Liver (tissue), 9 donors: Measurements from ENCODE around the gene LRRC9. TPM values are rescaled to one million over a fixed set of nuclear protein-coding genes. Genes with fewer than 3 reads are reported as not detected.

Experiments used
- DNase-seq: peaks from one replicate; pipeline ENCODE4 v3.0.0-alpha.2; 2017; ENCODE audit warnings: low spot score
- H3K27ac ChIP-seq, 2 donors: one replicate each; pipeline ENCODE4 v1.7.0; 2013; ENCODE audit warnings: inconsistent platforms in 2 of 2, low read length in 2 of 2, control low read depth in 1 of 2, low read depth in 1 of 2, mild to moderate bottlenecking in 1 of 2
- H3K27me3 ChIP-seq, 4 donors: one replicate each; pipeline versions ENCODE4 v1.6.1 to v1.7.0; 2013; ENCODE audit warnings: low read length in 3 of 4, inconsistent platforms in 1 of 4, mild to moderate bottlenecking in 1 of 4, moderate library complexity in 1 of 4; ENCODE audit not compliant: control insufficient read depth in 4 of 4, insufficient read depth in 4 of 4
- H3K36me3 ChIP-seq, 4 donors: one replicate each; pipeline versions ENCODE4 v1.6.1 to v1.7.0; 2013; ENCODE audit warnings: low read length in 3 of 4, mild to moderate bottlenecking in 3 of 4, low read depth in 1 of 4, moderate library complexity in 1 of 4; ENCODE audit not compliant: control insufficient read depth in 4 of 4, insufficient read depth in 3 of 4
- H3K4me1 ChIP-seq, 4 donors: one replicate each; pipeline versions ENCODE4 v1.6.1 to v1.7.0; 2013; ENCODE audit warnings: low read length in 3 of 4, mild to moderate bottlenecking in 3 of 4, moderate library complexity in 1 of 4; ENCODE audit not compliant: control insufficient read depth in 4 of 4, insufficient read depth in 4 of 4
- H3K4me3 ChIP-seq, 3 donors: one replicate each; pipeline versions ENCODE4 v1.6.1 to v1.7.0; 2013; ENCODE audit warnings: low read length in 3 of 3, control low read depth in 1 of 3, low read depth in 1 of 3, mild to moderate bottlenecking in 1 of 3
- H3K9ac ChIP-seq, 2 donors: one replicate each; pipeline ENCODE4 v1.7.0; 2013; ENCODE audit warnings: low read length in 2 of 2, mild to moderate bottlenecking in 2 of 2, moderate library complexity in 2 of 2, control low read depth in 1 of 2, low read depth in 1 of 2
- H3K9me3 ChIP-seq, 4 donors: one replicate each; pipeline versions ENCODE4 v1.6.1 to v1.7.0; 2013; ENCODE audit warnings: low read length in 3 of 4; ENCODE audit not compliant: control insufficient read depth in 4 of 4
- EGR1 ChIP-seq, 2 donors: IDR thresholded peaks; 2 replicates each; pipeline ENCODE4 v1.6.1; 2016 to 2018; ENCODE audit warnings: antibody characterized with exemption in 2 of 2, low read depth in 2 of 2
- FOXA1 ChIP-seq: IDR thresholded peaks from 2 replicates; pipeline ENCODE4 v1.6.1; 2016; ENCODE audit warnings: antibody characterized with exemption
- FOXA2 ChIP-seq: IDR thresholded peaks from 2 replicates; pipeline ENCODE4 v1.6.1; 2016; ENCODE audit warnings: antibody characterized with exemption
- GABPA ChIP-seq, 2 donors: IDR thresholded peaks in 1 of 2; conservative IDR thresholded peaks in 1 of 2; 2 replicates each; pipeline ENCODE4 v1.6.1; 2016; ENCODE audit warnings: antibody characterized with exemption in 2 of 2, mild to moderate bottlenecking in 1 of 2, moderate library complexity in 1 of 2
- HNF4A ChIP-seq, 2 donors: conservative IDR thresholded peaks; 2 replicates each; pipeline ENCODE4 v1.6.1; 2016; ENCODE audit warnings: antibody characterized with exemption in 2 of 2, mild to moderate bottlenecking in 2 of 2
- HNF4G ChIP-seq: IDR thresholded peaks from 2 replicates; pipeline ENCODE4 v1.6.1; 2016; ENCODE audit warnings: antibody characterized with exemption
- JUND ChIP-seq, 2 donors: IDR thresholded peaks; 2 replicates each; pipeline ENCODE4 v1.6.1; 2016; ENCODE audit warnings: antibody characterized with exemption in 2 of 2
- NR2F2 ChIP-seq: IDR thresholded peaks from 2 replicates; pipeline ENCODE4 v1.6.1; 2016; ENCODE audit warnings: antibody characterized with exemption
- RAD21 ChIP-seq, 2 donors: IDR thresholded peaks; 2 replicates each; pipeline ENCODE4 v1.6.1; 2016; ENCODE audit warnings: antibody characterized with exemption in 2 of 2, mild to moderate bottlenecking in 2 of 2
- RXRA ChIP-seq, 2 donors: IDR thresholded peaks; 2 replicates each; pipeline ENCODE4 v1.6.1; 2017 to 2018; ENCODE audit warnings: antibody characterized with exemption in 2 of 2, mild to moderate bottlenecking in 1 of 2
- SP1 ChIP-seq: IDR thresholded peaks from 2 replicates; pipeline ENCODE4 v1.6.1; 2018; ENCODE audit warnings: antibody characterized with exemption, mild to moderate bottlenecking
- TAF1 ChIP-seq: conservative IDR thresholded peaks from 2 replicates; pipeline ENCODE4 v1.6.1; 2016; ENCODE audit warnings: antibody characterized with exemption, mild to moderate bottlenecking
- YY1 ChIP-seq: IDR thresholded peaks from 2 replicates; pipeline ENCODE4 v1.6.1; 2016; ENCODE audit warnings: antibody characterized with exemption, mild to moderate bottlenecking
- WGBS: extraction: QIAGEN DNeasy Blood & Tissue Kit; methylation state at CpG from one replicate; pipeline ENCODE4 v1.1.7; 2013; 5-methylcytosine and 5-hydroxymethylcytosine counted together
- polyA plus RNA-seq, 2 donors: library from polyadenylated mRNA; stranded (reverse) in 1 of 2; unstranded in 1 of 2; fragments of 200-250 nt in 1 of 2; fragments of >200 nt in 1 of 2; fragmentation: Nextera tagmentation in 1 of 2; extraction: Ambion mirVana in 1 of 2; gene quantifications; one replicate each; pipeline versions ENCODE4 v1.2.1 to v1.2.3, GENCODE V29; 2013 to 2015
- total RNA-seq, 2 donors: library from RNA; depleted of rRNA; stranded (reverse); fragments of >200 nt; gene quantifications; one replicate each; pipeline ENCODE4 v1.2.3, GENCODE V29; 2014
- TF ChIP-seq, protein P1 (sequence below): IDR thresholded peaks from 2 replicates; pipeline ENCODE4 v1.6.1; 2016; ENCODE audit warnings: antibody characterized with exemption
- TF ChIP-seq, protein P2 (sequence below): IDR thresholded peaks from 2 replicates; pipeline ENCODE4 v1.6.1; 2016; ENCODE audit warnings: antibody characterized with exemption
- TF ChIP-seq, protein P3 (sequence below): IDR thresholded peaks from 2 replicates; pipeline ENCODE4 v1.6.1; 2016; ENCODE audit warnings: antibody characterized with exemption
- TF ChIP-seq, protein P4 (sequence below): IDR thresholded peaks from 2 replicates; pipeline ENCODE4 v1.6.1; 2016; ENCODE audit warnings: antibody characterized with exemption, mild to moderate bottlenecking
- TF ChIP-seq, protein P5 (sequence below): fragments of 150-350 bp; IDR thresholded peaks from 2 replicates; pipeline ENCODE4 v1.5.1; 2017; ENCODE audit warnings: improper control_type of control experiment, low read depth, low read length; ENCODE audit not compliant: missing input control
- donor health status: healthy.
- donor health status: healthy.
- donor health status: healthy.
- donor health status: healthy.
- donor health status: healthy.

LRRC9 gene
- total RNA-seq: under 1 TPM in 1 of 2 donors, not detected in 1; 0.14 TPM
- polyA plus RNA-seq: under 1 TPM in 1 of 2 donors, not detected in 1; 0.32 TPM

DNA sequence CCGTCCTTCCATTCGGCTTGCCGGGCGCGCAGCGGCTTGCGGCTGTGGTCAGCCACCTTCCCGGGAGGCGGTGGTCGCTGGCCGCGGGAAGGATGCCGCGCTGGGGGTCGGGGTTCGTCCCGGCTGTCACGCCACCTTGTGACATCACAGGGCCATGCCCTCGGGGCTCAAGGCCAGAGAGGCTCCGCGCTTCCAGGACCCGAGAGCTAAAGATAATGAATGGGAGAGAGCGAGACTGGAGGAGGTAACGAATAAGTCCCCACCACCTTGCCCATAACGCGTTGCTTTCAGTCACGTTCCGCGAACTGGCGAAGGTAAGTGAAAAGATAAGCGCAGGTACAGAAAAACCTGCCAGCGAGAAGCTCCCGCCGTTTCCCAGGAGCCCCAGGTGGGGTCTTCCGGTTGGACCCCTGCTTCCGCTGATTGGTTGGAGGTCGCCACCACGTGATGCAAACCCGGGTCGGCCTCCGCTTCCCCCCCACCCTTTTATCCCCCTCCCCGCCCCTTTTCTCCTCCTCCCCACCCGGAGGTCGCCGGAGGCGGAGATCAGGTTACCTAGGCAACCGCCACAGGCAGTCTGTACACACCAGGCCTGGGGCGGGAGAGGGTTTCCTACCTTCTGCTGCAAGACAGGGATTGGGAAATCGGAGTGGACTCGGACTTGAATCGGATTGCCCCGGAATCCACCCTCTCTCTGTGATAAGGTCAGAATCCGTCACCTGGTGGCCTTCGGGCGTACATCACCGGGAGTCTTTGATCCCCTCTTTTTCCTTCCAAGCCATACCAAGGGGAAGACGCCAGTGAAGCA, at the start of gene LRRC9:
TSS of gene LRRC9 (plus strand) at position 575 of the 808 bp plus-strand sequence.
- TF ChIP-seq RXRA (IDR thresholded peaks at IDR 0.05) (peak; percentile 70 to 73), FOXA2 (no peak), FOXA1 (peak; percentile 39), JUND (IDR thresholded peaks at IDR 0.05) (peak in 1 of 2 donors; percentile 48), SP1 (peak; percentile 32), YY1 (no peak), RAD21 (IDR thresholded peaks at IDR 0.05) (no peak), HNF4G (peak; percentile 89), EGR1 (IDR thresholded peaks at IDR 0.05; ENCODE audit: low read depth in 2 of 2) (no peak), TAF1 (no peak), GABPA (IDR thresholded peaks at IDR 0.05 in 1 of 2, conservative IDR thresholded peaks at IDR 0.05 in 1 of 2) (no peak), NR2F2 (peak; percentile 62), HNF4A (conservative IDR thresholded peaks at IDR 0.05) (peak; percentile 97)
- TF ChIP-seq, protein P1, sequence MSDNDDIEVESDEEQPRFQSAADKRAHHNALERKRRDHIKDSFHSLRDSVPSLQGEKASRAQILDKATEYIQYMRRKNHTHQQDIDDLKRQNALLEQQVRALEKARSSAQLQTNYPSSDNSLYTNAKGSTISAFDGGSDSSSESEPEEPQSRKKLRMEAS: peak; percentile 24
- TF ChIP-seq, protein P2, sequence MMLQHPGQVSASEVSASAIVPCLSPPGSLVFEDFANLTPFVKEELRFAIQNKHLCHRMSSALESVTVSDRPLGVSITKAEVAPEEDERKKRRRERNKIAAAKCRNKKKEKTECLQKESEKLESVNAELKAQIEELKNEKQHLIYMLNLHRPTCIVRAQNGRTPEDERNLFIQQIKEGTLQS: peak; percentile 44
- TF ChIP-seq, protein P3, sequence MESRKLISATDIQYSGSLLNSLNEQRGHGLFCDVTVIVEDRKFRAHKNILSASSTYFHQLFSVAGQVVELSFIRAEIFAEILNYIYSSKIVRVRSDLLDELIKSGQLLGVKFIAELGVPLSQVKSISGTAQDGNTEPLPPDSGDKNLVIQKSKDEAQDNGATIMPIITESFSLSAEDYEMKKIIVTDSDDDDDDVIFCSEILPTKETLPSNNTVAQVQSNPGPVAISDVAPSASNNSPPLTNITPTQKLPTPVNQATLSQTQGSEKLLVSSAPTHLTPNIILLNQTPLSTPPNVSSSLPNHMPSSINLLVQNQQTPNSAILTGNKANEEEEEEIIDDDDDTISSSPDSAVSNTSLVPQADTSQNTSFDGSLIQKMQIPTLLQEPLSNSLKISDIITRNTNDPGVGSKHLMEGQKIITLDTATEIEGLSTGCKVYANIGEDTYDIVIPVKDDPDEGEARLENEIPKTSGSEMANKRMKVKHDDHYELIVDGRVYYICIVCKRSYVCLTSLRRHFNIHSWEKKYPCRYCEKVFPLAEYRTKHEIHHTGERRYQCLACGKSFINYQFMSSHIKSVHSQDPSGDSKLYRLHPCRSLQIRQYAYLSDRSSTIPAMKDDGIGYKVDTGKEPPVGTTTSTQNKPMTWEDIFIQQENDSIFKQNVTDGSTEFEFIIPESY: no peak
- TF ChIP-seq, protein P4, sequence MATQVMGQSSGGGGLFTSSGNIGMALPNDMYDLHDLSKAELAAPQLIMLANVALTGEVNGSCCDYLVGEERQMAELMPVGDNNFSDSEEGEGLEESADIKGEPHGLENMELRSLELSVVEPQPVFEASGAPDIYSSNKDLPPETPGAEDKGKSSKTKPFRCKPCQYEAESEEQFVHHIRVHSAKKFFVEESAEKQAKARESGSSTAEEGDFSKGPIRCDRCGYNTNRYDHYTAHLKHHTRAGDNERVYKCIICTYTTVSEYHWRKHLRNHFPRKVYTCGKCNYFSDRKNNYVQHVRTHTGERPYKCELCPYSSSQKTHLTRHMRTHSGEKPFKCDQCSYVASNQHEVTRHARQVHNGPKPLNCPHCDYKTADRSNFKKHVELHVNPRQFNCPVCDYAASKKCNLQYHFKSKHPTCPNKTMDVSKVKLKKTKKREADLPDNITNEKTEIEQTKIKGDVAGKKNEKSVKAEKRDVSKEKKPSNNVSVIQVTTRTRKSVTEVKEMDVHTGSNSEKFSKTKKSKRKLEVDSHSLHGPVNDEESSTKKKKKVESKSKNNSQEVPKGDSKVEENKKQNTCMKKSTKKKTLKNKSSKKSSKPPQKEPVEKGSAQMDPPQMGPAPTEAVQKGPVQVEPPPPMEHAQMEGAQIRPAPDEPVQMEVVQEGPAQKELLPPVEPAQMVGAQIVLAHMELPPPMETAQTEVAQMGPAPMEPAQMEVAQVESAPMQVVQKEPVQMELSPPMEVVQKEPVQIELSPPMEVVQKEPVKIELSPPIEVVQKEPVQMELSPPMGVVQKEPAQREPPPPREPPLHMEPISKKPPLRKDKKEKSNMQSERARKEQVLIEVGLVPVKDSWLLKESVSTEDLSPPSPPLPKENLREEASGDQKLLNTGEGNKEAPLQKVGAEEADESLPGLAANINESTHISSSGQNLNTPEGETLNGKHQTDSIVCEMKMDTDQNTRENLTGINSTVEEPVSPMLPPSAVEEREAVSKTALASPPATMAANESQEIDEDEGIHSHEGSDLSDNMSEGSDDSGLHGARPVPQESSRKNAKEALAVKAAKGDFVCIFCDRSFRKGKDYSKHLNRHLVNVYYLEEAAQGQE: peak; percentile 44
- TF ChIP-seq, protein P5, sequence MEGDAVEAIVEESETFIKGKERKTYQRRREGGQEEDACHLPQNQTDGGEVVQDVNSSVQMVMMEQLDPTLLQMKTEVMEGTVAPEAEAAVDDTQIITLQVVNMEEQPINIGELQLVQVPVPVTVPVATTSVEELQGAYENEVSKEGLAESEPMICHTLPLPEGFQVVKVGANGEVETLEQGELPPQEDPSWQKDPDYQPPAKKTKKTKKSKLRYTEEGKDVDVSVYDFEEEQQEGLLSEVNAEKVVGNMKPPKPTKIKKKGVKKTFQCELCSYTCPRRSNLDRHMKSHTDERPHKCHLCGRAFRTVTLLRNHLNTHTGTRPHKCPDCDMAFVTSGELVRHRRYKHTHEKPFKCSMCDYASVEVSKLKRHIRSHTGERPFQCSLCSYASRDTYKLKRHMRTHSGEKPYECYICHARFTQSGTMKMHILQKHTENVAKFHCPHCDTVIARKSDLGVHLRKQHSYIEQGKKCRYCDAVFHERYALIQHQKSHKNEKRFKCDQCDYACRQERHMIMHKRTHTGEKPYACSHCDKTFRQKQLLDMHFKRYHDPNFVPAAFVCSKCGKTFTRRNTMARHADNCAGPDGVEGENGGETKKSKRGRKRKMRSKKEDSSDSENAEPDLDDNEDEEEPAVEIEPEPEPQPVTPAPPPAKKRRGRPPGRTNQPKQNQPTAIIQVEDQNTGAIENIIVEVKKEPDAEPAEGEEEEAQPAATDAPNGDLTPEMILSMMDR: no peak
- no peaks in the 10 kb centered on the region for H3K9me3 ChIP-seq
- H3K36me3 ChIP-seq: no peaks in the 10 kb centered on the region
- no peak within 1 kb of the TSS for H3K27ac ChIP-seq
- H3K9ac ChIP-seq: peak within 1 kb of the TSS in 1 of 2 donors; percentile 51
- peak; percentile 73 for DNase-seq
- H3K4me1 ChIP-seq: peaks cover 0 to 13% (median 4%) of the 10 kb centered on the region in 4 donors
- no peaks in the 10 kb centered on the region for H3K27me3 ChIP-seq
- WGBS: 3% methylated on average over 57 of the region's 57 CpGs
- peak within 1 kb of the TSS; percentile 39 to 61 (median 60) for H3K4me3 ChIP-seq
